Activated T-helper 9 cell treated with anti-CD3 and anti-CD28 coated beads, Interleukin-2, amount 50 U/mL, for 16 hours (primary cell): Measurements from ENCODE around the gene TOB1.
"Not testable (repeated sequence)": the region's sequence is repeated elsewhere in the genome, so short reads cannot be mapped to it uniquely, and the experiment has no call there.

Source experiments
- DNase-seq: peaks from one replicate; pipeline ENCODE4 v3.0.0-alpha.2; 2020; ENCODE audit warnings: low read depth

TOB1 gene

DNA sequence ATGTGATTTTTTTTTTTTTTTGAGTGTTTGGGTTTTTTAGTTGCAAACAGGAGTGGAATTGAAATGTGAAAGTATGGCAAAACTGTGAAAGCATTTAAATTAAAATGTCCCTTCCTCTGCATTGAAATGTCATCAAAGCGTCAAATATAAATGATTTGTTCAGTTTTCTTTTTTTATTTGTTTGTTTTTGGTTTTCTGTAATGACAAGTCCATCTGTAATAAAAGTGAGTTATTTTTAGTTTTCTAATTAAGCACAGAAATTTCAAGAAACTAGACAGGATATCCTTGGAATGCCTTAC is 1.9 kb upstream of the TOB1 start:
- no peak for DNase-seq

GRCh38 chr17:50867363-50868139 is 1.4 kb upstream of the TOB1 start:
- DNase-seq = peak; percentile 72

- peak; percentile 35 for DNase-seq
These were observed 802 bp upstream of the TOB1 start for GRCh38 chr17:50866950-50867362.

- DNase-seq = no peak
These were observed 290 bp downstream of the TOB1 start for GRCh38 chr17:50865868-50866260.

GRCh38 chr17:50865060-50865867 is 890 bp downstream of the TOB1 start:
- peak; percentile 26 for DNase-seq

DNA sequence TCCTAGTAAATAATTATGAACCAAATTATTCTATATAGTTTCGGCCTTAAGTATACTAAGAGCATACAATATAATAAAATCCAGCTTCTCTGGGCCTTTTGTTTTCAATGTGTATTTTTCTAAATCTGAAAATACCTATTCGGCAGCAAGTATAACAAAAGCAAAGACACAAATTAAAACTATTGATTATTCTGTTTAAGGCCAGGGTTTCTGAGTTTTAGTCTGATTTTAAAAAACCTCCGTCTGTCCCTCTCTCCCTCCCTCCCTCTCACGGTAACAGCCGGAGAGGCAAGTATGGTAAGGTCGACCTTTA is 1.5 kb downstream of the TOB1 start:
- no peak for DNase-seq

GRCh38 chr17:50863931-50864330 is 2.2 kb downstream of the TOB1 start:
- no peak for DNase-seq

DNA sequence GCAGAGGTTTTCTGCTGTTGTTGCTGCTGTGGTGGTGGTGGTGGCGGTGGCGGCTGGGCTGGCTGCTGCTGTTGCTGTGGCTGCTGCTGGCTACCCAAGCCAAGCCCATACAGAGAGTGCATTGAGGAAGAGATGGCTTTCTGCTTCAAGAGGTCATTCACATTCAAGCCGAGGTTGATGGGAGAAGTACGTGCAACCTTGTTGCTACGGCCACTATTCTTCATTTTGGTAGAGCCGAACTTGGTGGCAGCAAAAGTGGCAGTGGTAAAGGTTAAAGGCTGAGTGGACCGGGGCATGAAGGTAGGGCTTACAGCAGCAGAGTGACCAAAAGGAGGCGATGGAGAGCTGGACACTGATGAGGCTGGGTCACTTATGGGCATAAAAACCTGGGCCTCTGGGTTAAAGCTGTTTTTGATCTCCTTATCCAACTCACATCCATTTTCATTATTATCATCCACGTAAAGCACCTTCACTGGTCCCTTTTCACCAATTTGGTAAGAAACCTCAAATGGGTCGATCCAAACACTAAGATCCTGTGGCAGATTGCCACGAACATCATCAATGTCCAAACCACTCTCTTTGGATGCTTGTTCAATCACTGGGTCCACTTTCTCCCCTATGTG is 2.8 kb downstream of the TOB1 start:
- DNase-seq = no peak

DNA sequence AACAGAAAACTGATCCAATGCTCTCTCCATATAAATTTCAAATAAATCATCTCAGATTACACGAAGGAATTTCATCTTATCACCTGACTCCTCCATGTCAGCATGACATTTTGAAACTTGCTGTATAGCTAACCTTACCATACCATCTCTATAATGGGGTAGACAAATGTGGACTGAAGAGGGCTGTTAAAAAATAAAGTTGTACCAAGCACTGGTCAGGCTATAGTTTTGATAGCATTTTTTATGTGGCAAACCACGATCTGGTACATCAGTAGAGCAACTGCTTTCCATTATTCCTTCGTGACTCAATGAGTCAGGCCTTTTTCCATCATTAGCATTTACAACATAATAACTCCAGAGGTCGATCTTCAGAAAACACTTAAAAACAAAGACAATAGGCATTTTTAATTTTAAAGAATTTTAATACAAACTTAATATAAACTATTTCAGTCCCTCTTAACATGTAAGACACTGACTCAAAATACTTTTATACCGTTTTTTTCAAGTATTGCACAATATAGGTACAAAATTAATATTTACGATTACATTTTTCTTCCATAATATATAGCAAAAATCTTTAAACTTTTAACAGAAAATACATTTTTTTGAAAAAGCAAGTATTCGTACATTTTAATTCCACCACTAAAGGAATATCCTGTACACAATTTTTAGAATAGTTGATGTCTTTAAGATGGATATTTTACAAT is 4.2 kb downstream of the TOB1 start:
- DNase-seq = no peak

DNA sequence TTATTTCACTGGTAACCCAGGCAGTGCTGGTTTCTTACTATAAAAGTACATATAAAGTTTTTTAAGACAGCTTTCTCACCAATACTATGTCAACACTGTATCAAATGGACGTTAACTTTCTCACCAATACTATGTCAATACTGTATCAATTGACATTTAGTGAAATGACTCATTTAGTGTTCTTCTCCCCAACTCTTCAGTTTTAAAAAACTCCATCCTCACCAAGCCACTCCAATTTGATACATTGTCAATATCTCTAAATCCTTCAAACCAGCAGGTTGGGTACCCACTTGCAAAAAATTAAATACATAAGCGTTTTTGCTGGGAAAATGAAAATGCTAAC is 4.8 kb downstream of the TOB1 start:
- no peak for DNase-seq

GRCh38 chr17:50859727-50860126 is 6.4 kb downstream of the TOB1 start:
- DNase-seq = not testable (repeated sequence)

GRCh38 chr17:50858486-50859225 is 7.5 kb downstream of the TOB1 start:
- no peak for DNase-seq

DNA sequence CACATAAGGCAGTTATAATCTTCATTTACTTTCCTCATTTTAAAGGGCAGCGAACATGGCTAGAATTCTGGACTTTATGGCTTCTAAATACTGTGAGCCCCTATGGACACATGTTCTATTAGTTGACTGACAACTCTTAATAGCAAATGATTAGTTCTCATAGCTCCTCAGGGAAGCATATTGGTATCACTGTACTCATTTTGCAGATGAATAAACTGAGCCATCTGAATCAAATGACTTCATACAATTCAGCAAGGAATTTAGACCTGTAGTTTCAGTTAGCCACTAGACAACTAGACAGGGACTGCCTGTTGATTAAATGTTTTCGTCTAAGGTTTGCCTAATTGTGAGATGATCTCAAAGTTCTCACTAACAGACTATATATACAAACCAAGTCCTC is 9.7 kb downstream of the TOB1 start:
- no peak for DNase-seq

DNA sequence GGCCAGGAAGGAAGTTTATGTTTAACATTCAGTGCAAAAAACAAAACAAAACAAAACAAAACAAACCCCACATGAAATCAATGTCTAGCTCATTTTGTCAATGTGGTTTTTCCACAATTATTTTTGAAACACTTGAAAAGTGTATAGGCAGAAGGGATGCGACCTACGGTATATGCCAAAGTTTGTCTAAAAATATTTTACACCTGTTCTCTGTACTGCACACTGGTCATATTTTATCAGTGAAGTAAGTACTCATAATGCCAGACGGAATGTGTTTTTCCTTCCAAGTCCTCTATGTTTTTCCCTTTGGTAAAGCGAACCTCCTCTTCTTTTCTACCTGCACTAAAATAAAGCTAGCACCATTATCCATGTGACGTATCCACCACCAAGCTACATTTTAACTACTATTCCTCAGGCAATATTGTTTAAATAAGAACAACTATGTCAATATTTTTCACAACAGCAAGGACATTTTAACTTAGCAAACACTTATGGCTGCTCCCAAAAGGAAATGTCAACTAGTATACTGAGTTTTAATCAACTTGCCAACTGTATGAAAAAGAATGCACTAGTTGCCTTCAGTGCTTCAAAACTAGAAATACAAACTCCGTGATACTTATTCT is 10.3 kb downstream of the TOB1 start:
- DNase-seq = no peak

GRCh38 chr17:50853781-50854180 is 12.4 kb downstream of the TOB1 start:
- no peak for DNase-seq

- no peak for DNase-seq
These were observed 13.0 kb downstream of the TOB1 start for GRCh38 chr17:50853015-50853615.

GRCh38 chr17:50850640-50851039 is 15.5 kb downstream of the TOB1 start:
- DNase-seq = no peak

DNA sequence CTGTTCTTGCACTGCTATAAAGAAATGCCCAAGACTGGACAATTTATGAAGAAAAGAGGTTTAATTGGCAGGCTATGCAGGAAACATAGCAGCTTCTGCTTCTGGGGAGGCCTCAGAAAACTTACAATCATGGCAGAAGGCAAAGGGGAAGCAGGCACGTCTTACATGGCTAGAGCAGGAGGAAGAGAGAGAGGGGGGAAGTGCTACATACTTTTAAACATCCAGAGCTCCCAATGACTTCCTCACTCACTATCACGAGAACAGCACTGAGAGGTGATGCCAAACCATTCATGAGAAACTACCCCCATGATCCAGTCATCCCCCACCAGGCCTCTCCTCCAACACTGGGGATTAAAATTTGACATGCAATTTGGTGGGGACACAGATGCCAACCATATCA is 17.4 kb downstream of the TOB1 start:
- no peak for DNase-seq

GRCh38 chr17:50848039-50848438 is 18.1 kb downstream of the TOB1 start:
- no peak for DNase-seq

GRCh38 chr17:50847566-50847965 is 18.6 kb downstream of the TOB1 start:
- no peak for DNase-seq
